CD14-positive monocyte (primary cell): ENCODE measurements around the gene POU2F1. TPM values are rescaled to one million over a fixed set of nuclear protein-coding genes. Genes with fewer than 3 reads are reported as not detected.

Source experiments
- DNase-seq, 3 donors: peaks; one replicate each; pipeline ENCODE4 v3.0.0-alpha.2; 2011 to 2022
- H2AFZ ChIP-seq: 2 replicates; pipeline ENCODE4 v1.6.0; 2012; ENCODE audit warnings: mild to moderate bottlenecking, low read depth, low read length, inconsistent platforms; ENCODE audit not compliant: insufficient read depth, poor library complexity, severe bottlenecking
- H3K27ac ChIP-seq, 2 donors: 1 replicate in 1 of 2; 2 replicates in 1 of 2; pipeline ENCODE4 v1.5.1; 2012 to 2013; ENCODE audit warnings: low read length in 2 of 2, control low read depth in 1 of 2, inconsistent platforms in 1 of 2, low read depth in 1 of 2, mild to moderate bottlenecking in 1 of 2
- H3K27me3 ChIP-seq, 2 donors: one replicate each; pipeline versions ENCODE4 v1.6.0 to v1.6.1; 2011 to 2013; ENCODE audit warnings: low read length in 2 of 2; ENCODE audit not compliant: control insufficient read depth in 2 of 2, insufficient read depth in 2 of 2
- H3K36me3 ChIP-seq, 2 donors: replicated peaks in 1 of 2; 1 replicate in 1 of 2; 2 replicates in 1 of 2; pipeline versions ENCODE4 v1.5.1 to v1.6.1; 2012 to 2013; ENCODE audit warnings: low read length in 2 of 2, control low read depth in 1 of 2, inconsistent platforms in 1 of 2, mild to moderate bottlenecking in 1 of 2; ENCODE audit not compliant: insufficient read depth in 2 of 2, control insufficient read depth in 1 of 2
- H3K4me1 ChIP-seq, 2 donors: 1 replicate in 1 of 2; 2 replicates in 1 of 2; pipeline versions ENCODE4 v1.5.1 to v1.6.1; 2012 to 2013; ENCODE audit warnings: low read length in 2 of 2, control low read depth in 1 of 2, inconsistent platforms in 1 of 2, mild to moderate bottlenecking in 1 of 2, moderate library complexity in 1 of 2; ENCODE audit not compliant: insufficient read depth in 2 of 2, control insufficient read depth in 1 of 2
- H3K4me2 ChIP-seq: replicated peaks from 2 replicates; pipeline ENCODE3; 2012; ENCODE audit warnings: low read length, moderate library complexity, mild to moderate bottlenecking; ENCODE audit not compliant: poor library complexity, severe bottlenecking; ENCODE audit errors: extremely low read depth
- H3K4me3 ChIP-seq, 3 experiments: fragments of 200-600 bp in 1 of 3; sonication (generic) in 1 of 3; replicated peaks in 1 of 3; 1 replicate in 2 of 3; 2 replicates in 1 of 3; pipeline ENCODE4 v1.5.1; 2011 to 2013; ENCODE audit warnings: low read length in 3 of 3, mild to moderate bottlenecking in 3 of 3, control low read depth in 2 of 3, low read depth in 2 of 3, inconsistent platforms in 1 of 3, moderate library complexity in 1 of 3
- H3K79me2 ChIP-seq: 2 replicates; pipeline ENCODE4 v1.6.0; 2012; ENCODE audit warnings: mild to moderate bottlenecking, control low read depth, inconsistent platforms, low read length, moderate library complexity; ENCODE audit not compliant: insufficient read depth
- H3K9ac ChIP-seq: 2 replicates; pipeline ENCODE4 v1.6.0; 2017; ENCODE audit warnings: low read length, mild to moderate bottlenecking; ENCODE audit not compliant: insufficient read depth, poor library complexity, severe bottlenecking
- H3K9me3 ChIP-seq, 2 donors: replicated peaks in 1 of 2; 1 replicate in 1 of 2; 2 replicates in 1 of 2; pipeline versions ENCODE4 v1.5.1 to v1.6.1; 2012 to 2013; ENCODE audit warnings: low read length in 2 of 2, control low read depth in 1 of 2; ENCODE audit not compliant: control insufficient read depth in 1 of 2, insufficient read depth in 1 of 2
- H4K20me1 ChIP-seq: 2 replicates; pipeline ENCODE4 v1.6.0; 2012; ENCODE audit warnings: mild to moderate bottlenecking, low read length, control low read depth, moderate library complexity; ENCODE audit not compliant: insufficient read depth
- H3K27ac Mint-ChIP-seq, 7 donors: one replicate each; pipeline ENCODE4 v1.8.0; 2020; ENCODE audit warnings: mild to moderate bottlenecking in 7 of 7, mixed read lengths in 7 of 7, moderate library complexity in 6 of 7, inconsistent platforms in 2 of 7
- H3K27me3 Mint-ChIP-seq, 3 donors: one replicate each; pipeline ENCODE4 v1.8.0; 2021 to 2022; ENCODE audit warnings: low read depth in 3 of 3, mild to moderate bottlenecking in 3 of 3, mixed read lengths in 3 of 3, moderate library complexity in 3 of 3, inconsistent platforms in 1 of 3
- H3K36me3 Mint-ChIP-seq, 2 donors: one replicate each; pipeline ENCODE4 v1.8.0; 2020; ENCODE audit warnings: mixed read lengths in 2 of 2, inconsistent platforms in 1 of 2, mild to moderate bottlenecking in 1 of 2
- H3K4me1 Mint-ChIP-seq: one replicate; pipeline ENCODE4 v1.8.0; 2020; ENCODE audit warnings: mild to moderate bottlenecking, mixed read lengths
- H3K4me3 Mint-ChIP-seq, 2 donors: one replicate each; pipeline ENCODE4 v1.8.0; 2020; ENCODE audit warnings: mild to moderate bottlenecking in 2 of 2, mixed read lengths in 2 of 2, moderate library complexity in 1 of 2
- H3K9me3 Mint-ChIP-seq, 7 donors: one replicate each; pipeline ENCODE4 v1.8.0; 2020 to 2022; ENCODE audit warnings: mixed read lengths in 7 of 7, mild to moderate bottlenecking in 6 of 7, moderate library complexity in 6 of 7, inconsistent platforms in 2 of 7
- CTCF ChIP-seq: fragments of 200-600 bp; IDR thresholded peaks from one replicate; pipeline ENCODE4 v1.8.0; 2022; ENCODE audit warnings: antibody characterized with exemption, mild to moderate bottlenecking
- WGBS: methylation state at CpG from one replicate; pipeline ENCODE4 v1.1.5; 2013; ENCODE audit warnings: missing lambda C conversion rate; ENCODE audit not compliant: insufficient coverage; 5-methylcytosine and 5-hydroxymethylcytosine counted together
- intact Hi-C, 2 donors: fragments of 100-400 bp; cut with micrococcal nuclease; formaldehyde crosslinking; loops; one replicate each; pipeline versions ENCODE4 v1.15.0 to v1.15.1; 2023
- polyA plus RNA-seq, 3 donors: library from polyadenylated mRNA; depleted of rRNA in 1 of 3; unstranded in 2 of 3; stranded (reverse) in 1 of 3; fragments of 300-500 nt in 2 of 3; fragments of >200 nt in 1 of 3; fragmentation: Illumina TruSeq in 2 of 3; gene quantifications; 1 replicate in 2 of 3; 2 replicates in 1 of 3; pipeline ENCODE4 v1.2.3, GENCODE V29; 2012 to 2021

POU2F1 gene
- polyA plus RNA-seq, 3 donors = 2.3 to 4.2 (median 3.9) TPM

GRCh38 chr1:167463875-167464575, 243.3 kb downstream of the POU2F1 start:
- no peaks in the 10 kb centered on the region for H3K27me3 ChIP-seq
- no peak for DNase-seq
- Mint-ChIP-seq H3K27me3 (peaks cover 0 to 3% (median 2%) of the 10 kb centered on the region in 3 donors), H3K36me3 (no peaks in the 10 kb centered on the region), H3K4me3 (no peak overlapping the region), H3K27ac (no peak overlapping the region), H3K9me3 (no peaks in the 10 kb centered on the region), H3K4me1 (peaks cover 5% of the 10 kb centered on the region)
- no peaks in the 10 kb centered on the region for H4K20me1 ChIP-seq
- intact Hi-C loops = no loop called here
- H3K4me2 ChIP-seq = no peak overlapping the region
- WGBS = no CpG with 5 or more reads among the region's 6 CpGs
- TF ChIP-seq CTCF = no peak
- no peaks in the 10 kb centered on the region for H3K79me2 ChIP-seq
- no peak overlapping the region for H2AFZ ChIP-seq
- no peaks in the 10 kb centered on the region for H3K9me3 ChIP-seq
- no peak overlapping the region for H3K9ac ChIP-seq
- no peak overlapping the region for H3K4me3 ChIP-seq
- no peaks in the 10 kb centered on the region for H3K4me1 ChIP-seq
- no peak overlapping the region for H3K27ac ChIP-seq
- H3K36me3 ChIP-seq = no peaks in the 10 kb centered on the region

DNA sequence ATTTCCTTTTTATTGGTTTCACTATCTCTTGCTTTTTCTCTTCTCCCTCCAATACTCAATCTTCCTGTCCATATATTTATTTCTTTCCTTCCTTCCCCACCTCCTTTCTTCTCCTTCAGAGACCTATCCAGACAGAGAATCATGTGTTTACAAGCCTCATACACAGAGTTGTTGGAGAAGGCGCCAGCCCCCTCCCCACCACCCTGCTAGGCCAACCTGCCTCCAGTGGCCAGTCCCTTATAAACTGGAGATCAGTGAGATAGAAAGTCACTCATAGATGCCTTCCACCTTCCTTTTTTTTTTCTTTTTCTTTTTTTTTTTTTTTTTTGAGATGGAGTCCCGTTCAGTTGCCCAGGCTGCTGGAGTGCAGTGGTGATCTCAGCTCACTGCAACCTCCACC, 244.3 kb downstream of the POU2F1 start:
- no peaks in the 10 kb centered on the region for H3K79me2 ChIP-seq
- TF ChIP-seq CTCF = no peak
- no peaks in the 10 kb centered on the region for H3K36me3 ChIP-seq
- no peak overlapping the region for H3K4me3 ChIP-seq
- Mint-ChIP-seq H3K27me3 (peaks cover 0 to 4% (median 2%) of the 10 kb centered on the region in 3 donors), H3K36me3 (no peaks in the 10 kb centered on the region), H3K4me3 (no peak overlapping the region), H3K27ac (no peak overlapping the region), H3K4me1 (peaks cover 5% of the 10 kb centered on the region), H3K9me3 (no peaks in the 10 kb centered on the region)
- DNase-seq = no peak
- H3K27ac ChIP-seq = no peak overlapping the region
- no peak overlapping the region for H2AFZ ChIP-seq
- H3K9ac ChIP-seq = no peak overlapping the region
- H3K9me3 ChIP-seq = no peaks in the 10 kb centered on the region
- intact Hi-C loops = no loop called here
- no peak overlapping the region for H3K4me2 ChIP-seq
- no CpG with 5 or more reads among the region's 2 CpGs for WGBS
- H3K4me1 ChIP-seq = no peaks in the 10 kb centered on the region
- H3K27me3 ChIP-seq = no peaks in the 10 kb centered on the region
- H4K20me1 ChIP-seq = no peaks in the 10 kb centered on the region
